NCI-H345 treated with DMSO at 0.1 percent for 48 hours (cell line): ENCODE results near the gene PLXNB1.

ENCODE experiments used
- DNase-seq: peaks from one replicate; lab custom pipeline; 2025; ENCODE audit not compliant: unreplicated experiment; lab: John Stamatoyannopoulos, UW

The PLXNB1 gene

GRCh38 chr3:48418651-48419050, 11.2 kb downstream of the PLXNB1 start:
- no peak for DNase-seq

- no peak for DNase-seq
These were observed 11.7 kb downstream of the PLXNB1 start for GRCh38 chr3:48418140-48418539.

- no peak for DNase-seq
These were observed 12.3 kb downstream of the PLXNB1 start for GRCh38 chr3:48417529-48418108.

- no peak for DNase-seq
These were observed 13.3 kb downstream of the PLXNB1 start for GRCh38 chr3:48416546-48416945.

GRCh38 chr3:48416091-48416505, 13.8 kb downstream of the PLXNB1 start:
- no peak for DNase-seq

- no peak for DNase-seq
These were observed 14.5 kb downstream of the PLXNB1 start for GRCh38 chr3:48415251-48415953.

- DNase-seq: no peak
These were observed 15.3 kb downstream of the PLXNB1 start for GRCh38 chr3:48414376-48415250.

GRCh38 chr3:48413611-48414010, 16.3 kb downstream of the PLXNB1 start:
- DNase-seq: no peak

GRCh38 chr3:48413086-48413485, 16.8 kb downstream of the PLXNB1 start:
- no peak for DNase-seq

- no peak for DNase-seq
These were observed 17.4 kb downstream of the PLXNB1 start for GRCh38 chr3:48412375-48413001.

- DNase-seq: no peak
These were observed 18.1 kb downstream of the PLXNB1 start for GRCh38 chr3:48411606-48412374.

- DNase-seq: no peak
These were observed 18.8 kb downstream of the PLXNB1 start for GRCh38 chr3:48411041-48411588.

- no peak for DNase-seq
These were observed 19.5 kb downstream of the PLXNB1 start for GRCh38 chr3:48410205-48411040.

- no peak for DNase-seq
These were observed 20.3 kb downstream of the PLXNB1 start for GRCh38 chr3:48409291-48410201.

- no peak for DNase-seq
These were observed 21.0 kb downstream of the PLXNB1 start for GRCh38 chr3:48408823-48409281.

GRCh38 chr3:48407542-48408099, 22.3 kb downstream of the PLXNB1 start:
- no peak for DNase-seq

GRCh38 chr3:48406443-48407431, 23.1 kb downstream of the PLXNB1 start:
- no peak for DNase-seq
